Superior temporal gyrus (tissue), 1 donor: Measurements from ENCODE around the gene CD36.

Experiments used
- DNase-seq: peaks from one replicate; pipeline ENCODE4 v3.0.0-alpha.2; 2016; ENCODE audit errors: extremely low spot score

CD36 gene

DNA sequence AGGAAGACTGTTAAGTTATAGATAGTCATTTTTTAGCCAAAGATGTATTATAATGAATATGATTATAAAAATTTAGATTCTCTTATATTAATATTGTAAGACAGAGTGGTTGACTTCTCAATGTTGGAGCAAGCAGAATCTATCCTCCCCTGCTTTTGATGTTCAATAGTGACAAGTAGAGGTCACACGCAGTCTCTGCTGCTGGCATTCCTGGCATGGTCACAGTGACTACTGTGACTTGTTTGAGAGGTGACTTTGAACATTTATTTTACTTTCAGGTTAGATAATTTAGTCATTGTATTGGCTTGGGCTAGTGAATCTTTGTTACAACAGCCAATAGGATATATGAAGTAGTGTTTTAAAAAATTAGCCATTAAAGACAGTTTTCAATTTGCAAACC is 13.7 kb upstream of the CD36 start:
- DNase-seq: no peak

- no peak for DNase-seq
Observed at GRCh38 chr7:80629023-80629422, 9.4 kb upstream of the CD36 start.

DNA sequence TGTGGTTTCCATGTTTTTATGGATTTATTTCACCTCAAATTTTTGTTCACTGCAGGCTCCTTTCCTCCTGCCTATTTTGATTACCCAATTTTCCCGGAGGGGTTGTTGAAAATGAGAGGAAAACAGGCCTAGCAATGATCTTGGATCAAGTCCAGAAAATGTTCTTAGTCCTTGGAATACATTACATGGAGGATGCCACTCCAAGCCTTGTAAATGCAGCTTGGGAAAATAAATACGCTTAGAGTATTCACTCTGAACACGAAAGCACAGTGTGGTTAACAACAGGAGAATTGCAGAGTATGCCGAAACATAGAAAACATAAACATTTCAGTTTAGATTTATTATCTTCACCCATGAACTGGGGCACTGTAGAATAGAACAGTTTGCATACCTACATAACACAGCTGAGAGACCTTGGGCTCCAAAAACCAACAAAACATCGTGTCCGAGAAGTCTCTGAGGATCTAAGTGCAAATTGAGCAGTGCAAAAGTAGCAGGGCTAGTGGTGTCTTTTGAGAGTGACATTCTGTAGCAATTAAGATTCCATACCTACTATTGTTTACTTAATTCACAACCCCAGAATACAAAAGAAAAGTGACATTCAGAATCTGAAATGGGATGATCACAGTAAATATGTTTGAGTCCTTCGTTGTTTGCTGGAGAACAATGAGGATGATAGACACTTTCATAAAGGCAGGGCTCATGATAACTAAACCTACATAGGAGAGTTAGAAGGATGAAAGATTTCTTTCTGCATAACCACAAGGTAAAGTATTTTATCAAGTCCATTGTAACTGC is 7.6 kb upstream of the CD36 start:
- no peak for DNase-seq

GRCh38 chr7:80631421-80631820 is 7.0 kb upstream of the CD36 start:
- DNase-seq: no peak

- DNase-seq: no peak
Observed at GRCh38 chr7:80632139-80632538, 6.3 kb upstream of the CD36 start.

GRCh38 chr7:80632819-80633218 is 5.6 kb upstream of the CD36 start:
- DNase-seq: no peak

GRCh38 chr7:80634505-80634904 is 3.9 kb upstream of the CD36 start:
- no peak for DNase-seq

DNA sequence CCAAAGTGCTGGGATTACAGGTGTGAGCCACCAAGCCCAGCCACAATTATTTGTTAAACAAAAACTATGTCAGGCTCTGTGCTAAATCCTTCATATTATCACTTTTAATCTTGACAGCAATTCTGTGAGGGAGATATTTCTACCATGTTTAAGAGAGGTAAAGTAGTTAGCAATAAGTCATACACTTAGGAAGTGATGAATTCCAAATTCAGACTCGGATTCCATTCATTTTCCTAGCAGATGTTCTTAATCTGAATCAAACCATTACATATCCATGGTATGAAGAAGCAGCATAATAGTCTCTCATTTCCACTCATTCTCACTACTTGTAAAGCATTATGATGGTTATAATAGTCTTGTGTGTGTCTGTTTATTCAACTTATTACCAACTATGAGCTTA is 2.9 kb upstream of the CD36 start:
- DNase-seq: no peak

DNA sequence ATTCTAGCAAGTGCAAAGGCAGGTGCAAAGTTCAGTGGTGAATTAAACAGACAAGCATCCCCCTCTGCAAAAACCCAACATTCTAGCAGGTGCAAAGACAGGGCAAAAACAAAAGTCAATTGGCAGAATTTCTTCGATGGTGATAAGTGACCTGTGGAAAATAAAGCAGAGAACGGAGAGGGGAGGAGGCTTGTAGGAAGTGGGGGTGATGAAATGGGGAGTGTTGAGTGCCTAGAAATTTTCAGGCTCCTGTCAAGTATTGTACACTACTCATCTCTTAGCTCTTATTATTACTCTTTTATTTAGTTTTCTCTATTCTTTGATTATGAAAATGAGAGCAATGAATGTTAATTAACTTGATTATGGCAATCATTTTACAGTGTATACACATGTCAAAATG is 2.4 kb upstream of the CD36 start:
- DNase-seq: no peak

DNA sequence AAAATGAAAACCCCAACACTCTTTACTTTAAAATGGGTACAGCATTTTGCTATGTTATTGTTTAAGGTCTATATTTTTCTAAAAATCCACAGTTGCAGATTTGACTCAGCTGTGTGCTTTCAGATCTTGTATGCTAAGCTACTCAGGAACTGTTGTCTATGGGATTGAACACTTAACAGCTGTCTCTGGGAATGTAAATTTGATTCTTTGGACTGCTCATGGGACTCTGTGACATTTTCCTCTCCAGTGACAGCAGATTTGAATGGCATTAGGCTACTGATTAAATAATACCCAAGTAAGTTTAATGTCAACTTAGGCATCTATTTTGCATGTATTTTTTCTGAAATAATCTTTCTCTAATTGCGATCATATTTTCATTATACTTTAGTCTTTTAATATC is 1.7 kb upstream of the CD36 start:
- DNase-seq: no peak

GRCh38 chr7:80637454-80637853 is 988 bp upstream of the CD36 start:
- DNase-seq: no peak

- DNase-seq: no peak
Observed at GRCh38 chr7:80639011-80639410, 569 bp downstream of the CD36 start.

DNA sequence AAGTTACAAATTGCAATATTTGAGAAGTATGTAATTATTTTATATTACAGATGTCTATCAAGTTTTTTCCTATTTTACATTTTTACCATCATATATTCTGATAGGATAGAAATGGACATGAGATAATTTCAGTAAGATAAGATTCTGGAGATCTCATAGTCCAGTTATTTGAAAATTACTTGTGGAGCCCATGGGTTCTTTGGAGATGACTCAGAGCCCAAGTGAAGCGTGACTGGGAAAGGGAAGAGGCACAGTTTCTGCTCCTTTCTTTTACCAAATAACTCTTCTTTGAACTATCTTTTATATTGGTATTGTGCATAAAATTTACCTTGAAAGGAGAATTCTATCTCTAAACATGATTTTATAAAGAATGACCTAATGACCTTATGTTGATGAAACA is 2.4 kb downstream of the CD36 start:
- DNase-seq: no peak

DNA sequence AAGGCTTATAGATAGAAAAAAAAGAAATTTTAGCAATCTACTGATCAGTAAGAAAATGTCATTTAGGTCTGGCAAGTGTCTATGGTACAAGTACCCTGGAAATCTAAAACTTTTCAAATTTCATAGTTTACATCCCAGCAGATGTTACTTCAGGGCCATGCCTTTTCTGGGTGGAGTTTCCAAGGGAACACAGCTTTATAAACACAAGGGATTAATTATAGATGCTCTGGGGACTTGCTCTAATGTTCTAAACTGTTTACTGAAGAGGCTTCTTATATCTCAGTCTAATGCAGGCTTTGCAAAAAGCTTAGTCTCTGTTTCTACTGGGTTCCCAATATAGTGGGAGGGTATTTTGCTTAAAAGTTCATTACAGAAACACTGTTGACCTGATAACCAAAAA is 3.1 kb downstream of the CD36 start:
- DNase-seq: no peak

GRCh38 chr7:80642871-80643270 is 4.4 kb downstream of the CD36 start:
- no peak for DNase-seq

DNA sequence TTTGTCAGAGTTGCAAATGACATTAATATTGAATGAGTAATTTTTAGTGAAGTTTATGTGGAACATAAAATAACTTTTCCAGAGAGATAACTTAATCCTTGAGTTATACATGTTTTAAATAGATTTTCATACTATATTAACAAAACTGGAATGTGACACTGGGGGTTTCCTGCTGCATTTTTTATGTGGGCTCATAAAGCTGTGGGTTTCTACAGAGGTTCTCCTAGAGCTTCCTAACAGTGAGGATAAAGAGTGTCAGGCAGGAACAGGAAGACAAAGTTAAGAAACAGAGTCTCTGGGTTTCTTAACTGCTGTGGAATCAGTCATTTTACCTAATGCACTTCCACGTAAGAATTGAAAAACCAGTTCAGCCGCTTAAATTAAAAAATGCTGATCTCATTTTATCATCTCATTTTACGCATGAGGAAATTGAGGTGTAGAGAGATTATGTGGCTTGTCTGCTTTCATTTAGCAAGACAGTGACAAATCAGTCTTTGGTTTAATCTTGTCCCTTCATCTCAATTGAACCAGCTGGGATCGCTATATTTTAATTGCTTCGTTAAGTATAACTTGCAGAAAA is 5.0 kb downstream of the CD36 start:
- no peak for DNase-seq

DNA sequence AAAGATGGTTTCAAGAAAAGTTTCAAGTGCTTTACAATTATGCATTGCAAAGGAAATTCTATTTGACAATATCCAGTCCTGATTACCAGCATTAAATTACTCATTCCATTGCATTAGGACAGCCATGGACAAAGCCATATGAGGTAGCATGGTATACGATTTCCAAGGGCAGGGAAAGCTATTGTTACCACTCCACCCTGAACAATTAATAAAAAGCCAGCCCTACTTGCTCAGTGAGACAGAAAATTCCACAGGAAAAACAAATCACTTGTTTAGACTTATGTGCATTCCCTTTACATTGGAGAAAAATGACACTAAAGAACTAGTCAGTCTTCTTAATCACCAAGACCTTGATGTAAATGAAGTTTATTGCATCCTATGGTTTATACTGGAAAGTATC is 5.6 kb downstream of the CD36 start:
- DNase-seq: no peak

DNA sequence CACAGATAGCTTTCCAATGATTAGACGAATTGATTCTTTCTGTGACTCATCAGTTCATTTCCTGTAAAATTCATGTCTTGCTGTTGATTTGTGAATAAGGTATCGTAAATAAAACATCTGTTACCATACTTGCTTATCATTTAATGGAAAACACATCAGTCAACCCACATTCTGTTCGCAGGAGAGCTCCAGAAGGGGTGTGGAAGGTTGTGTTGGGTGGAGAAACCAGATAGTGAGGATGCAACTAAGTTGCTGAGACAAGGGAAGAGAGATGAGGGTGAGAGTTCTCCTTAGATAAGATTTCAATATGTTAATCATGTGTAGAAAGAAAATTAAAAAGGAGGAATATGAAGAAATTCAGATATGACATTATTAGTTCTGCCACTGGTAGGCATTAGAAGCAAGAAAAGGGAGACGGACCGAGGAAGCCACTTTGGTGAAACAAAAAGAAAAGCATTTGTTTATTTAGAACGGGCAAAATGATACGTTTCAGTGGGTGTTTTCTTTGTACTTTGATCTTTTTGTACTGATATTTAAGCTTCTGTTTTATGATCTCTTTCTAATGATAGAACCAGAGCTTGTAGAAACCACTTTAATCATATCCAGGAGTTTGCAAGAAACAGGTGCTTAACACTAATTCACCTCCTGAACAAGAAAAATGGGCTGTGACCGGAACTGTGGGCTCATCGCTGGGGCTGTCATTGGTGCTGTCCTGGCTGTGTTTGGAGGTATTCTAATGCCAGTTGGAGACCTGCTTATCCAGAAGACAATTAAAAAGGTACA is 7.8 kb downstream of the CD36 start:
- DNase-seq: no peak

DNA sequence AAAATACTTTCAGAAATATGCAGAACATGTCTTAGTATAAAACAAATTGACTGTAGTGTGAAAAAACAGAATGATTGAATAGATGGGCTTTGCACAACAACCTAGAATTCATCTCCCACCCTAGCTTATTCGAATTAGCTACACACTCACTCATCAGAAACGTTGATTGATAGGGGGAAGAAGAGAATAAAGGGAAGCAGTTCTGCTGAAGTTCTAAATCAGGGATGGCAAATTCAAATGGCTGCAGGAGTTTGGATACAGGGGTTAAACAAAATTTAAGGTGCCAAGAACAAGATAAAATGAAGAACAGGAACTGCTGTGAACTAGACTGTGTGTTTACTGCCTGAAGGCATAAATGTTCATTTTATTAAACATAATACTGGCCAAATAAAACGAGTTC is 9.0 kb downstream of the CD36 start:
- no peak for DNase-seq

- DNase-seq: no peak
Observed at GRCh38 chr7:80648031-80648600, 9.7 kb downstream of the CD36 start.

GRCh38 chr7:80649011-80649410 is 10.6 kb downstream of the CD36 start:
- DNase-seq: no peak

GRCh38 chr7:80650030-80650429 is 11.6 kb downstream of the CD36 start:
- no peak for DNase-seq

DNA sequence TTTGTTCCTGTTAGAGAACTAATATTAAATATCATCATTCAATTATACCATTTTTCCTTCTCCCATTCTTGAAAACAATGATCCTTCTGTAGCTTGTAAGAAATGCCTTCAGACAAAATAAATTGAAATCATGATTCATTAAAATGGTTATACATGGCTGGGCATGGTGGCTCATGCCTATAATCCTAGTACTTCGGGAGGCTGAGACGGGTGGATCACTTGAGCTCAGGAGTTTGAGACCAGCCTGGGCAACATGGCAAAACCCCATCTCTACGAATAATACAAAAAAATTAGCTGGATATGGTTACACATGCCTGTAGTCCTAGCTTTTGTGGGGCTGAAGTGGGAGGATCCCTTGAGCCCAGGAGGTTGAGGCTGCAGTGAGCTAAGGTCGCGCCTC is 13.0 kb downstream of the CD36 start:
- DNase-seq: no peak
